Measurements from ENCODE around the gene IPCEF1. TPM values are rescaled to one million over a fixed set of nuclear protein-coding genes. Genes with fewer than 3 reads are reported as not detected.
"Not testable (repeated sequence)": the region's sequence is repeated elsewhere in the genome, so short reads cannot be mapped to it uniquely, and the experiment has no call there.

The IPCEF1 gene
- total RNA-seq, 1 experiment from 2014 or later: 0.28 TPM

DNA sequence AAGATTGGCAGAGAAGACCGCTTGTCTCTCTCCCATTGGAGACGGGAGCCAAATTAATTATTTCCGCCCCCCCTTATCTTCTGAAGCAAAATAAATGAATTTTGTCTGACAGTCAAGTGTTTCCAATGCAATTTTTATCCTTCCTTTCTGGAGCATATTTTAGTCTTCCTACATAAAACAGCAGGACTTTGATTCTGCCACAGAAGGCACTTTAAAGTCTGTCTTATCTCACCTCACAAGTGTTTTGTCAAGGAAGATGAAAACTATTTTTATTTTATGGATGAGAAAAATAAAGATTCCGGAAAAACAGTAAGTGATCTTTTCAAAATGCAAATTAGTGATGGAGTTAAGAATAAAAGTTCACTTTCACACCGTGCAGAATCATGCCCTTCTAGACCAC is 177.2 kb downstream of the IPCEF1 start:
- no peak for TF ChIP-seq POLR2AphosphoS5 (IDR thresholded peaks at IDR 0.05; ENCODE audit: low read depth, low read length)
- TF ChIP-seq, protein P1, sequence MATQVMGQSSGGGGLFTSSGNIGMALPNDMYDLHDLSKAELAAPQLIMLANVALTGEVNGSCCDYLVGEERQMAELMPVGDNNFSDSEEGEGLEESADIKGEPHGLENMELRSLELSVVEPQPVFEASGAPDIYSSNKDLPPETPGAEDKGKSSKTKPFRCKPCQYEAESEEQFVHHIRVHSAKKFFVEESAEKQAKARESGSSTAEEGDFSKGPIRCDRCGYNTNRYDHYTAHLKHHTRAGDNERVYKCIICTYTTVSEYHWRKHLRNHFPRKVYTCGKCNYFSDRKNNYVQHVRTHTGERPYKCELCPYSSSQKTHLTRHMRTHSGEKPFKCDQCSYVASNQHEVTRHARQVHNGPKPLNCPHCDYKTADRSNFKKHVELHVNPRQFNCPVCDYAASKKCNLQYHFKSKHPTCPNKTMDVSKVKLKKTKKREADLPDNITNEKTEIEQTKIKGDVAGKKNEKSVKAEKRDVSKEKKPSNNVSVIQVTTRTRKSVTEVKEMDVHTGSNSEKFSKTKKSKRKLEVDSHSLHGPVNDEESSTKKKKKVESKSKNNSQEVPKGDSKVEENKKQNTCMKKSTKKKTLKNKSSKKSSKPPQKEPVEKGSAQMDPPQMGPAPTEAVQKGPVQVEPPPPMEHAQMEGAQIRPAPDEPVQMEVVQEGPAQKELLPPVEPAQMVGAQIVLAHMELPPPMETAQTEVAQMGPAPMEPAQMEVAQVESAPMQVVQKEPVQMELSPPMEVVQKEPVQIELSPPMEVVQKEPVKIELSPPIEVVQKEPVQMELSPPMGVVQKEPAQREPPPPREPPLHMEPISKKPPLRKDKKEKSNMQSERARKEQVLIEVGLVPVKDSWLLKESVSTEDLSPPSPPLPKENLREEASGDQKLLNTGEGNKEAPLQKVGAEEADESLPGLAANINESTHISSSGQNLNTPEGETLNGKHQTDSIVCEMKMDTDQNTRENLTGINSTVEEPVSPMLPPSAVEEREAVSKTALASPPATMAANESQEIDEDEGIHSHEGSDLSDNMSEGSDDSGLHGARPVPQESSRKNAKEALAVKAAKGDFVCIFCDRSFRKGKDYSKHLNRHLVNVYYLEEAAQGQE (IDR thresholded peaks at IDR 0.05; ENCODE audit: insufficient read depth in 1 of 2, low read depth in 2 of 2, low read length in 1 of 2): no peak
- TF ChIP-seq, protein P2, sequence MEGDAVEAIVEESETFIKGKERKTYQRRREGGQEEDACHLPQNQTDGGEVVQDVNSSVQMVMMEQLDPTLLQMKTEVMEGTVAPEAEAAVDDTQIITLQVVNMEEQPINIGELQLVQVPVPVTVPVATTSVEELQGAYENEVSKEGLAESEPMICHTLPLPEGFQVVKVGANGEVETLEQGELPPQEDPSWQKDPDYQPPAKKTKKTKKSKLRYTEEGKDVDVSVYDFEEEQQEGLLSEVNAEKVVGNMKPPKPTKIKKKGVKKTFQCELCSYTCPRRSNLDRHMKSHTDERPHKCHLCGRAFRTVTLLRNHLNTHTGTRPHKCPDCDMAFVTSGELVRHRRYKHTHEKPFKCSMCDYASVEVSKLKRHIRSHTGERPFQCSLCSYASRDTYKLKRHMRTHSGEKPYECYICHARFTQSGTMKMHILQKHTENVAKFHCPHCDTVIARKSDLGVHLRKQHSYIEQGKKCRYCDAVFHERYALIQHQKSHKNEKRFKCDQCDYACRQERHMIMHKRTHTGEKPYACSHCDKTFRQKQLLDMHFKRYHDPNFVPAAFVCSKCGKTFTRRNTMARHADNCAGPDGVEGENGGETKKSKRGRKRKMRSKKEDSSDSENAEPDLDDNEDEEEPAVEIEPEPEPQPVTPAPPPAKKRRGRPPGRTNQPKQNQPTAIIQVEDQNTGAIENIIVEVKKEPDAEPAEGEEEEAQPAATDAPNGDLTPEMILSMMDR (IDR thresholded peaks at IDR 0.05): no peak
- TF ChIP-seq SIN3A (IDR thresholded peaks at IDR 0.05; ENCODE audit: borderline replicate concordance, insufficient read depth, low read depth, low read length): no peak
- TF ChIP-seq TCF7L2 (IDR thresholded peaks at IDR 0.05; ENCODE audit: low read depth, low read length): no peak
- no peaks in the 10 kb centered on the region; the same call in 1 of the 2 replicates for H3K27me3 ChIP-seq (ENCODE audit: control insufficient read depth, insufficient read depth, low read length)
- DNase-seq (ENCODE audit: low read depth, low spot score) (no peak), ATAC-seq (no peak)
- in situ Hi-C loops (cut with HindIII; ENCODE audit: low pct_unique_long_range_greater_than_20kb, low sequenced_read_pairs) (no loop called here), intact Hi-C loops (cut with micrococcal nuclease; ENCODE audit: unreplicated experiment) (no loop called here)
- ChIA-PET POLR2A (no interaction called here), CTCF (no interaction called here)
- no peaks in the 10 kb centered on the region for H3K9me3 ChIP-seq (ENCODE audit: control insufficient read depth, insufficient read depth, low read depth, low read length)
- no TSS peak for BruUV-seq (replicated peaks)
- H3K4me3 ChIP-seq (ENCODE audit: low read depth in 2 of 2, low read length in 2 of 2): no peak overlapping the region
- H3K36me3 ChIP-seq (ENCODE audit: control insufficient read depth, insufficient read depth, low read length): no peaks in the 10 kb centered on the region
- H3K4me1 ChIP-seq (ENCODE audit: control insufficient read depth, insufficient read depth, low read length): no peaks in the 10 kb centered on the region
- no peak overlapping the region for H3K27ac ChIP-seq (ENCODE audit: low read length)

DNA sequence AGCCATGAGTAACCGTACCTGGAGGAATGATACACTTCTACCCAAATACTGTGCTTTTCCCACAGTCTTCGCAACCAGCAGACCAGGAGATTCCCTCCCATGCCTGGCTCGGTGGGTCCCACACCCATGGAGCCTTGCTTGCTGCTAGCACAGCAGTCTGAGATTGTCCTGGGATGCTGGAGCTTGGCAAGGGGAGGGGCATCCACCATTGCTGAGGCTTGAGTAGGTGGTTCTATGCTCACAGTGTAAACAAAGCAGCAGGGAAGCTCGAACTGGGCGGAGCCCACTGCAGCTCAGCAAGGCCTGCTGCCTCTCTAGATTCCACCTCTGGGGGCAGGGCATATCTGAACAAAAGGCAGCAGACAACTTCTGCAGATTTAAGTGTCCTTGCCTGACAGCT is 184.2 kb downstream of the IPCEF1 start:
- intact Hi-C loops (cut with micrococcal nuclease; ENCODE audit: unreplicated experiment); H3K4me1 ChIP-seq (ENCODE audit: control insufficient read depth, insufficient read depth, low read length); H3K4me3 ChIP-seq (ENCODE audit: low read depth in 2 of 2, low read length in 2 of 2); H3K27me3 ChIP-seq (ENCODE audit: control insufficient read depth, insufficient read depth, low read length); H3K9me3 ChIP-seq (ENCODE audit: control insufficient read depth, insufficient read depth, low read depth, low read length); H3K27ac ChIP-seq (ENCODE audit: low read length); in situ Hi-C loops (cut with HindIII; ENCODE audit: low pct_unique_long_range_greater_than_20kb, low sequenced_read_pairs); BruUV-seq (replicated peaks); DNase-seq (ENCODE audit: low read depth, low spot score); ATAC-seq; H3K36me3 ChIP-seq (ENCODE audit: control insufficient read depth, insufficient read depth, low read length); POLR2A ChIA-PET: not testable (repeated sequence)
- CTCF ChIA-PET: interaction anchor here (0.7 kb wide), 1 partner anchor 683 kb away, joined by 3 read pairs; no protein-coding TSS in a partner anchor

DNA sequence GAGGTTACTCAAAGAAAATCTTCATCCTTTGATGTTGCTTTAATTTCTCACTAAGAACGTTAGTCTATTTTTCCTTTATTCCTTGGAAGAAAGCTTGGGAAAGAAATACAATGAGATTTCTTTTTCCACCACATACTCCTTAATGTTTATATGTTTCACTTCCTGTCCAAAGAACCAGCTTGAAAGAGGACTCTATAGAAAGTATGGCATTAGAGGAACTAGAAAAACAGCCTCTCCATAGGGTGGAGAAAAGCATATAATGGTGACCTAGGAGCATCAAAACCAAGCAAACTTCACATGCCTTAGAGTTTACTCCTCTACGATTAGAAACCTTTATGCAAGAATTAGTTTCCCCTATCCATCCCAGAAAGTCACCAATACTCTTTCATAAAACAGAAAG is 186.5 kb downstream of the IPCEF1 start:
- DNase-seq (ENCODE audit: low read depth, low spot score) (no peak), ATAC-seq (no peak)
- no peak for TF ChIP-seq POLR2AphosphoS5 (IDR thresholded peaks at IDR 0.05; ENCODE audit: low read depth, low read length)
- TF ChIP-seq, protein P2 (IDR thresholded peaks at IDR 0.05): no peak
- TF ChIP-seq, protein P1 (IDR thresholded peaks at IDR 0.05; ENCODE audit: insufficient read depth in 1 of 2, low read depth in 2 of 2, low read length in 1 of 2): no peak
- TF ChIP-seq TCF7L2 (IDR thresholded peaks at IDR 0.05; ENCODE audit: low read depth, low read length): no peak
- no peak for TF ChIP-seq SIN3A (IDR thresholded peaks at IDR 0.05; ENCODE audit: borderline replicate concordance, insufficient read depth, low read depth, low read length)
- Histone ChIP-seq H3K4me3 (ENCODE audit: low read depth in 2 of 2, low read length in 2 of 2) (no peak overlapping the region), H3K27ac (ENCODE audit: low read length) (no peak overlapping the region), H3K36me3 (ENCODE audit: control insufficient read depth, insufficient read depth, low read length) (no peaks in the 10 kb centered on the region), H3K27me3 (ENCODE audit: control insufficient read depth, insufficient read depth, low read length) (no peaks in the 10 kb centered on the region), H3K4me1 (ENCODE audit: control insufficient read depth, insufficient read depth, low read length) (no peaks in the 10 kb centered on the region), H3K9me3 (ENCODE audit: control insufficient read depth, insufficient read depth, low read depth, low read length) (no peaks in the 10 kb centered on the region)
- no TSS peak for BruUV-seq (replicated peaks)
- POLR2A ChIA-PET: no interaction called here
- intact Hi-C loops (cut with micrococcal nuclease; ENCODE audit: unreplicated experiment): no loop called here
- in situ Hi-C loops (cut with HindIII; ENCODE audit: low pct_unique_long_range_greater_than_20kb, low sequenced_read_pairs): no loop called here
- CTCF ChIA-PET: no interaction called here
